ENCODE measurements around the gene IFT80.

DNA sequence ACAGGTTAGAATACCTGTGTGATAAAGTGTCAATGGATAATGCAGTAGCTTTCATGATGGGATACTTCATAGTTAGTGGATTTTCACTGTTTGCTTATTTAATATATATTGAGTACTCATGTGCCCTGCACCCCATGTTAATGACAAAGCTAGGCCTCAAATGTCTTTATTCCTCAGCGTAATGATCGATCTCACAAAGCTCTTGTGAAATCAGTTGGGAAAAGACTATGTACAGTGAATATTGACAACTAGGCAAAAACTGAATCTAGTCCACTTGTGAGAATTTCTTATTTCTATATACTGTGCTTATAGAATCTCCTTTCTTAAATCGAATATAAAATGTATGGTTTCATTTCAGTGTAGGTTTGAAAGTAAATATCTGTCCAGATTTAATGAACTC, 18.3 kb upstream of the IFT80 start:
- TF ChIP-seq POLR2A (conservative IDR thresholded peaks at IDR 0.05) (no peak), ZFP30 (CRISPR knock-in tag; IDR thresholded peaks at IDR 0.05; ENCODE audit: borderline replicate concordance) (no peak), SMARCA4 (IDR thresholded peaks at IDR 0.05) (no peak), ZNF644 (tag; IDR thresholded peaks at IDR 0.05; ENCODE audit: low read depth) (no peak), LARP7 (IDR thresholded peaks at IDR 0.05) (no peak), FOSL1 (tag; conservative IDR thresholded peaks at IDR 0.05) (no peak)
- TF ChIP-seq, protein P1, sequence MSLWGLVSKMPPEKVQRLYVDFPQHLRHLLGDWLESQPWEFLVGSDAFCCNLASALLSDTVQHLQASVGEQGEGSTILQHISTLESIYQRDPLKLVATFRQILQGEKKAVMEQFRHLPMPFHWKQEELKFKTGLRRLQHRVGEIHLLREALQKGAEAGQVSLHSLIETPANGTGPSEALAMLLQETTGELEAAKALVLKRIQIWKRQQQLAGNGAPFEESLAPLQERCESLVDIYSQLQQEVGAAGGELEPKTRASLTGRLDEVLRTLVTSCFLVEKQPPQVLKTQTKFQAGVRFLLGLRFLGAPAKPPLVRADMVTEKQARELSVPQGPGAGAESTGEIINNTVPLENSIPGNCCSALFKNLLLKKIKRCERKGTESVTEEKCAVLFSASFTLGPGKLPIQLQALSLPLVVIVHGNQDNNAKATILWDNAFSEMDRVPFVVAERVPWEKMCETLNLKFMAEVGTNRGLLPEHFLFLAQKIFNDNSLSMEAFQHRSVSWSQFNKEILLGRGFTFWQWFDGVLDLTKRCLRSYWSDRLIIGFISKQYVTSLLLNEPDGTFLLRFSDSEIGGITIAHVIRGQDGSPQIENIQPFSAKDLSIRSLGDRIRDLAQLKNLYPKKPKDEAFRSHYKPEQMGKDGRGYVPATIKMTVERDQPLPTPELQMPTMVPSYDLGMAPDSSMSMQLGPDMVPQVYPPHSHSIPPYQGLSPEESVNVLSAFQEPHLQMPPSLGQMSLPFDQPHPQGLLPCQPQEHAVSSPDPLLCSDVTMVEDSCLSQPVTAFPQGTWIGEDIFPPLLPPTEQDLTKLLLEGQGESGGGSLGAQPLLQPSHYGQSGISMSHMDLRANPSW (CRISPR knock-in tag; IDR thresholded peaks at IDR 0.05), result no peak

Data from K562 (cell line).